ENCODE measurements around the gene LRG1. TPM values are rescaled to one million over a fixed set of nuclear protein-coding genes. Genes with fewer than 3 reads are reported as not detected.

LRG1 gene, protein sequence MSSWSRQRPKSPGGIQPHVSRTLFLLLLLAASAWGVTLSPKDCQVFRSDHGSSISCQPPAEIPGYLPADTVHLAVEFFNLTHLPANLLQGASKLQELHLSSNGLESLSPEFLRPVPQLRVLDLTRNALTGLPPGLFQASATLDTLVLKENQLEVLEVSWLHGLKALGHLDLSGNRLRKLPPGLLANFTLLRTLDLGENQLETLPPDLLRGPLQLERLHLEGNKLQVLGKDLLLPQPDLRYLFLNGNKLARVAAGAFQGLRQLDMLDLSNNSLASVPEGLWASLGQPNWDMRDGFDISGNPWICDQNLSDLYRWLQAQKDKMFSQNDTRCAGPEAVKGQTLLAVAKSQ
- total RNA-seq, result 1 to 10 TPM; 2.5 to 3.6 TPM

DNA sequence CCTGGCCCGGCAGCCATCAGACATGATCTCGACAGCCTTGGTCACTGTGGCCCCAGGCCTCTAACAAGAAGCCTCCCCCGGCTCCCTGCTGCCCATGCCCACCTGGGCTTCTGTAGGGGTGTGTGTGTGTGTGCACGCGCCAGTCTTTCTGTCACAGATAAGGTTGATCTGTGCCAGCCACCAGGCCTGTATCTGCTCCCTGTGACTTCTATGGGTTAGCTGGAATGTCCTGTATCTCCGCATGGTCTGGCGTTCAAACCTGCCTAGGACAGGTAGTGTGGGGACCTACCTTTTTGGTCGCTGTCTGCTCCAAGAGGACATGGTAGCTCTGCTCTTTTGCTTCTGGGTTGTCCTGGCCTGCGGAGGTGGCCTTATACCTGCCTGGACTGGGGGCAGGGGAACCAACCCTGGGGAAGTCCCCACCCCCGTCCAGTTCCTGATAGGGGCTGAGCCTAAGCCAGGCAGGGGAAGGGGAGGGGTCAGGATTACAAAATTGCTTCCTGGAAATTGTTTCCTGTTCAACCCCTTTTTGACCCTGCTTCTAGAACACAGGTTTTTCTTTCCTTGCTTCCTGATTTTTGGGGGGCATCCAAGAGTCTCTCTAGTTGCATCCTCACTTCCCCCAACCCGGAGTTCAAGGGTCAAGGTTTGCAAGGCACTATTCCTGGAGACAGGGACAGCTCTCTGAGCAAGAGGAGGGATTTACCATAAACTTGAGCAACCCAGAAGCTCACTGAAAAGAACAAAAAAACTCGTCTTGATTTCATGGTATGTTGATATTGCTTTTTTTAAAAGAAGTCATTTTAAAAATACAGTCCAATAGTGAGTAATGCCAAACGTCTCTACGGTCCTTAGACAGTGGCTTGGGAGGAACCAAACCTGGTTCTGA lies at the start of gene LRG1:
TSS of gene LRG1 (minus strand) at position 344 of the 889 bp plus-strand sequence. CDS start at position 321, 23 bp downstream.
- DNase-seq (ENCODE audit: low spot score), result peak; percentile 37
- intact Hi-C loops (cut with DNase I), result no loop called here
- Histone ChIP-seq H3K4me1 (replicated peaks) (no peaks in the 10 kb centered on the region), H3K9me3 (no peaks in the 10 kb centered on the region), H3K27ac (no peak within 1 kb of the TSS), H3K36me3 (no peaks in the 10 kb centered on the region), H3K4me3 (no peak within 1 kb of the TSS), H3K27me3 (replicated peaks; ENCODE audit: insufficient read depth) (no peaks in the 10 kb centered on the region)
- 64% methylated on average over 14 of the region's 14 CpGs for WGBS
- TF ChIP-seq, protein P1, sequence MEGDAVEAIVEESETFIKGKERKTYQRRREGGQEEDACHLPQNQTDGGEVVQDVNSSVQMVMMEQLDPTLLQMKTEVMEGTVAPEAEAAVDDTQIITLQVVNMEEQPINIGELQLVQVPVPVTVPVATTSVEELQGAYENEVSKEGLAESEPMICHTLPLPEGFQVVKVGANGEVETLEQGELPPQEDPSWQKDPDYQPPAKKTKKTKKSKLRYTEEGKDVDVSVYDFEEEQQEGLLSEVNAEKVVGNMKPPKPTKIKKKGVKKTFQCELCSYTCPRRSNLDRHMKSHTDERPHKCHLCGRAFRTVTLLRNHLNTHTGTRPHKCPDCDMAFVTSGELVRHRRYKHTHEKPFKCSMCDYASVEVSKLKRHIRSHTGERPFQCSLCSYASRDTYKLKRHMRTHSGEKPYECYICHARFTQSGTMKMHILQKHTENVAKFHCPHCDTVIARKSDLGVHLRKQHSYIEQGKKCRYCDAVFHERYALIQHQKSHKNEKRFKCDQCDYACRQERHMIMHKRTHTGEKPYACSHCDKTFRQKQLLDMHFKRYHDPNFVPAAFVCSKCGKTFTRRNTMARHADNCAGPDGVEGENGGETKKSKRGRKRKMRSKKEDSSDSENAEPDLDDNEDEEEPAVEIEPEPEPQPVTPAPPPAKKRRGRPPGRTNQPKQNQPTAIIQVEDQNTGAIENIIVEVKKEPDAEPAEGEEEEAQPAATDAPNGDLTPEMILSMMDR (IDR thresholded peaks at IDR 0.05), result no peak
- TF ChIP-seq POLR2A (IDR thresholded peaks at IDR 0.05), result peak; percentile 91
- TF ChIP-seq POLR2AphosphoS5 (IDR thresholded peaks at IDR 0.05), result peak; percentile 76

DNA sequence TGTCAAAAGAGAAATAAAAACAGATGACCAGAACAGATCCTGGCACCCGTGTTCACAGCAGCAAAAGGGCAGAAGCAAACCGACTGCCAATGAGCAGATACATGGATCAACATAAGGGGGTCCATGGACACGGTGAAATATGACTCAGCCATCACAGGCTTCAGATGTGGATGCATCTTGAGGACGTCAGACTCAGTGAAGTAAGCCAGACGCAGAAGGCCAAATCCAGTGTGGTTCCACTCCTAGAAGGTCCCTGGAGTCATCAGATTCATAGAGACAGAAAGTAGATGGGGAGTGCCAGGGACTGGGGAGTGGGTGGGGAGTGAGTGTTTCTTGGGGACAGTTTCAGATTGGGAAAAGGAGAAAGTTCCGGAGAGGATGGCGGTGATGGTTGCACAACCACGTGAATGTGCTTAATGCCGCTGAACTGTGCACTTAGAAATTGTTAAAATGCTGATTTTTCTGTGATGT lies 48.5 kb upstream of the LRG1 start:
- no peaks in the 10 kb centered on the region for H3K9me3 ChIP-seq
- no peak for DNase-seq (ENCODE audit: low spot score)
- H3K27me3 ChIP-seq (replicated peaks; ENCODE audit: insufficient read depth), result peaks cover 8% of the 10 kb centered on the region
- WGBS, result 53% methylated on average over 9 of the region's 9 CpGs
- H3K4me3 ChIP-seq, result no peak overlapping the region
- no peak overlapping the region for H3K27ac ChIP-seq
- H3K4me1 ChIP-seq (replicated peaks), result peaks cover 6% of the 10 kb centered on the region
- intact Hi-C loops (cut with DNase I), result no loop called here
- TF ChIP-seq POLR2A (IDR thresholded peaks at IDR 0.05) (no peak), POLR2AphosphoS5 (IDR thresholded peaks at IDR 0.05) (no peak)
- H3K36me3 ChIP-seq, result no peaks in the 10 kb centered on the region

DNA sequence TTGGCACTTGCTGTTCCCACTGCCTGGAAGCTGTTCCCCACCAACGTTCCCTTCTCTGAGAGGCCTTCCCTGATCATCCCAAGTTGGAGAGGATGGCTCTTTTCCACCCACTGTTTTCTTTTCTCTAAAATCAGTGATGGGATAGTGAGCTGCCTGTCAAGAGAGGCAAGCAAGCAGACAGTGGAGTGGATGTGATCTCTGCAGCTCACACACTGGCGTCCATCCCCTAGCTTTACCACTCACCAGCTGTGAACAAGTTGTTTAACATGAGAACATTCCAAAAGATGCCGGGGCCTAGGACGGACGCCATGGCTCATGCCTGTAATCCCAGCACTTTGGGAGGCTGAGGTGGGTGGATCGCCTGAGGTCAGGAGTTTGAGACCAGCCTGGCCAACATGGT lies 47.7 kb upstream of the LRG1 start:
- H3K4me1 ChIP-seq (replicated peaks), result peaks cover 6% of the 10 kb centered on the region
- no peaks in the 10 kb centered on the region for H3K9me3 ChIP-seq
- H3K36me3 ChIP-seq, result no peaks in the 10 kb centered on the region
- H3K27ac ChIP-seq, result no peak overlapping the region
- TF ChIP-seq, protein P1 (IDR thresholded peaks at IDR 0.05), result no peak
- TF ChIP-seq POLR2A (IDR thresholded peaks at IDR 0.05) (no peak), POLR2AphosphoS5 (IDR thresholded peaks at IDR 0.05) (no peak)
- no peak overlapping the region for H3K4me3 ChIP-seq
- intact Hi-C loops (cut with DNase I), result no loop called here
- H3K27me3 ChIP-seq (replicated peaks; ENCODE audit: insufficient read depth), result peaks cover 8% of the 10 kb centered on the region
- 86% methylated on average over 6 of the region's 6 CpGs for WGBS
- no peak for DNase-seq (ENCODE audit: low spot score)

DNA sequence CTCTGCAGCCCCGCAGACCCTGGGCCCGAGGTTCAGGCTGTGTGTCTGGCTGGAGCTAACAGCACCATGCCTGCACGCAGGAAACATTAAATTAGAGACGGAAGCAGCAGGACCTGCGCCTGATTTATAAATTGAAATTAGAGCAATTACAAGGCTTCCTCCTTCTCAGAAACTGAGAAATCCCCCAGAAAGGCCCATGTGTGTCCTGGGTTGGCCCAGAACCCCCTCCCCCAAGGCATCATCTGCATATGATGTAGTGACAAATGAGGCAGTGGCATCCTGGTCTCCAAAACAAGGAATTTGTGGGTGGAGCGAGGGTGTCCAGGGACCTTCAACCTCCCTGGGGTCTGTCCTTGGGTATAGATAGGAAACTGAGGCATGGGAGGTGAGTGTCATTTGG lies 46.9 kb upstream of the LRG1 start:
- Histone ChIP-seq H3K9me3 (no peaks in the 10 kb centered on the region), H3K4me3 (no peak overlapping the region), H3K27me3 (replicated peaks; ENCODE audit: insufficient read depth) (peaks cover 8% of the 10 kb centered on the region), H3K27ac (no peak overlapping the region), H3K36me3 (no peaks in the 10 kb centered on the region), H3K4me1 (replicated peaks) (peaks cover 6% of the 10 kb centered on the region)
- intact Hi-C loops (cut with DNase I), result no loop called here
- no peak for DNase-seq (ENCODE audit: low spot score)
- WGBS, result 92% methylated on average over 6 of the region's 6 CpGs
- TF ChIP-seq POLR2A (IDR thresholded peaks at IDR 0.05) (no peak), POLR2AphosphoS5 (IDR thresholded peaks at IDR 0.05) (no peak)
- TF ChIP-seq, protein P1 (IDR thresholded peaks at IDR 0.05), result no peak

DNA sequence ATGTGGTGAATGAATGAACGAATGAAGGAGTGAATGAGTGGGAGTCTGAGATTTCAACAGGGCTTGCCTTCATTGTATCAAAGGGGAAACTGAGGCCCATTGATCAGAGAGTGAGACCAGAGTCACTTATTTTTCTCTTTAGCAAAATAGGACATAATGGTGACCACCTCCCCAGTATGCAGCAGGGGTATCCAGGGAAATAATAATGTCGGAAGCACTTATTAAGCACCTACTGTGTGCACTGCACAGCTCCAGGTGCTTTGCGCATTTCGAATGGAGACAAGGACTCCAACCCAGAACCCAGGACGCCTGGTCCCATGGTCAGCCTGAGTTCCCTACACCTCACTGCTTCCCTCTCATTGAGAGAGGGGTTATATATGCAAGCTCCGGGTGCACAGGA lies 46.4 kb upstream of the LRG1 start:
- 51% methylated on average over 6 of the region's 6 CpGs for WGBS
- DNase-seq (ENCODE audit: low spot score), result no peak
- Histone ChIP-seq H3K9me3 (no peaks in the 10 kb centered on the region), H3K4me1 (replicated peaks) (peaks cover 6% of the 10 kb centered on the region), H3K27me3 (replicated peaks; ENCODE audit: insufficient read depth) (peaks cover 8% of the 10 kb centered on the region), H3K4me3 (no peak overlapping the region), H3K36me3 (no peaks in the 10 kb centered on the region), H3K27ac (no peak overlapping the region)
- intact Hi-C loops (cut with DNase I), result no loop called here
- no peak for TF ChIP-seq POLR2AphosphoS5 (IDR thresholded peaks at IDR 0.05)
- TF ChIP-seq, protein P1 (IDR thresholded peaks at IDR 0.05), result no peak
- TF ChIP-seq POLR2A (IDR thresholded peaks at IDR 0.05), result no peak
